B cell (primary cell): ENCODE measurements around the gene CBX6.

Experiments used
- EZH2 ChIP-seq: IDR thresholded peaks from 2 replicates; pipeline ENCODE4 v1.6.1; 2012; ENCODE audit warnings: borderline replicate concordance, low read depth, mild to moderate bottlenecking, moderate library complexity, low read length; ENCODE audit not compliant: insufficient read depth, poor library complexity, severe bottlenecking
- TF ChIP-seq, protein P1 (sequence below): fragments of 200-600 bp; IDR thresholded peaks from one replicate; pipeline ENCODE4 v1.8.0; 2022; ENCODE audit warnings: antibody characterized with exemption, mild to moderate bottlenecking

DNA sequence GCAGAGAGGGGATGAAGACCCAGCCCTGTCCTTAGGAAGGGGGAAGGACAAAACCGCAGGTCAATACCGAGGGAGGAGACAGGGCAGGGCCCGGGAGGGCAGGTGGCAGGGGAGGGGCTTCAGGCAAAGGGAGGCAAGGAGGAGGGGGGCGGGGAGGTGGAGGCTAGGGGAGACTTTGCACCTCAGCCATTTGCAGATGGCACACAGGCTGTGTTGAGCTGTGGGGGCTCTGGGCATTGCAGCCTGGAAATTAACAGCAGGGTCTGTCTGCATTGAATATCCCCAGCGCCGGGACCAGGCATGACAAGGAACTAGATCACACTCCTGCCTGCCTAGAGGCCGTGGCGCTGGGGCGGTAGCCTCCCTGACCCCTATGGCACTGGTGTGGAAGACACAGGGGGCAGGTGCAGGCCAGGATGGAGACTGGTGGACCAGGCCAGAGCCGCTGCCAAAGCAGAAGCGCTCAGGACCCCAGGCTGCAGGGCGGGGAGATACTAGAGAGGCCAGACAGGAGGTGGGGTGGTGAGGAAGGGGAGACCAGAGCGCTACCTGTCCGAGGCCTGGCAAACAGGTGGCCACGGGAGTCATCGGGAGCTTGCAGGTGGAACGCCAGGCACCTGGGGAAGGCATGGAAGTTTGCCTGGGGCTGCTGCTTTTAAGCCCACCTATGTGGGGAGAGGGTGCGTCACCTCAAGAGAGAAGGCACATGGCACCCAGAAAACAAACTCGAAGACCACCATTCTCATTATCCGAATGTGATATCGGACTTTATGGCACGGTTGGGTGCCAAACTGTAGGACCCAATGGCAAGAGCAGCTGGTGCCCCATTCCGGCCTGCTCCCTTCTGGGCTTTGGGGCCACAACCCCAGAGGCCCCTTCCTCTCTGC, 11.5 kb downstream of the CBX6 start:
- no peak for TF ChIP-seq EZH2
- TF ChIP-seq, protein P1, sequence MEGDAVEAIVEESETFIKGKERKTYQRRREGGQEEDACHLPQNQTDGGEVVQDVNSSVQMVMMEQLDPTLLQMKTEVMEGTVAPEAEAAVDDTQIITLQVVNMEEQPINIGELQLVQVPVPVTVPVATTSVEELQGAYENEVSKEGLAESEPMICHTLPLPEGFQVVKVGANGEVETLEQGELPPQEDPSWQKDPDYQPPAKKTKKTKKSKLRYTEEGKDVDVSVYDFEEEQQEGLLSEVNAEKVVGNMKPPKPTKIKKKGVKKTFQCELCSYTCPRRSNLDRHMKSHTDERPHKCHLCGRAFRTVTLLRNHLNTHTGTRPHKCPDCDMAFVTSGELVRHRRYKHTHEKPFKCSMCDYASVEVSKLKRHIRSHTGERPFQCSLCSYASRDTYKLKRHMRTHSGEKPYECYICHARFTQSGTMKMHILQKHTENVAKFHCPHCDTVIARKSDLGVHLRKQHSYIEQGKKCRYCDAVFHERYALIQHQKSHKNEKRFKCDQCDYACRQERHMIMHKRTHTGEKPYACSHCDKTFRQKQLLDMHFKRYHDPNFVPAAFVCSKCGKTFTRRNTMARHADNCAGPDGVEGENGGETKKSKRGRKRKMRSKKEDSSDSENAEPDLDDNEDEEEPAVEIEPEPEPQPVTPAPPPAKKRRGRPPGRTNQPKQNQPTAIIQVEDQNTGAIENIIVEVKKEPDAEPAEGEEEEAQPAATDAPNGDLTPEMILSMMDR: no peak
